ENCODE data around the gene ADRA2C.

GRCh38 chr4:3733195-3733594 lies 33.0 kb upstream of the ADRA2C start:
- TF ChIP-seq CTCF (IDR thresholded peaks at IDR 0.05) (no peak), POLR2A (IDR thresholded peaks at IDR 0.05) (no peak)

Measured in lower leg skin (tissue), 3 donors.